SK-N-SH (cell line): ENCODE results near the gene CYFIP2. TPM values are rescaled to one million over a fixed set of nuclear protein-coding genes. Genes with fewer than 3 reads are reported as not detected.

Source experiments
- CTCF ChIA-PET: fragments of 300-600, 350-600 bp; formaldehyde crosslinking; extraction: SDS; loops from one replicate; lab custom pipeline; 2021; lab: Yijun Ruan, JAX
- POLR2A ChIA-PET: fragments of 350-600 bp; sonication (Branson Sonifier 250); formaldehyde crosslinking; extraction: SDS; loops from one replicate; lab custom pipeline; 2020; ENCODE audit warnings: antibody characterized with exemption, inconsistent platforms; lab: Yijun Ruan, JAX
- DNase-seq: peaks from one replicate; pipeline ENCODE4 v3.0.0; 2012
- H2AFZ ChIP-seq: fragments of 200-600 bp; sonication (generic); 2 replicates; pipeline ENCODE4 v1.8.1; 2016; ENCODE audit warnings: antibody characterized with exemption, mild to moderate bottlenecking, low read depth
- H3F3A ChIP-seq: fragments of 200-600 bp; sonication (generic); replicated peaks from 2 replicates; pipeline ENCODE3; 2016; ENCODE audit warnings: antibody characterized with exemption, mild to moderate bottlenecking; ENCODE audit not compliant: insufficient read depth
- H3K27ac ChIP-seq, 2 experiments: fragments of 200-500 bp in 1 of 2; fragments of 200-600 bp in 1 of 2; sonication (Bioruptor generic) in 1 of 2; sonication (generic), shearing (Covaris generic) in 1 of 2; 2 replicates each; pipeline versions ENCODE4 v1.5.1 to v1.6.1; 2014 to 2016; ENCODE audit warnings: low read depth in 2 of 2, inconsistent platforms in 1 of 2, low read length in 1 of 2, mild to moderate bottlenecking in 1 of 2, mixed read lengths in 1 of 2
- H3K27me3 ChIP-seq: fragments of 200-600 bp; sonication (generic), shearing (Covaris generic); 2 replicates; pipeline ENCODE4 v1.6.1; 2016; ENCODE audit warnings: mixed run types; ENCODE audit not compliant: insufficient read depth
- H3K36me3 ChIP-seq, 2 experiments: fragments of 200-500 bp in 1 of 2; fragments of 200-600 bp in 1 of 2; sonication (Bioruptor generic) in 1 of 2; sonication (generic) in 1 of 2; replicated peaks in 1 of 2; 2 replicates each; pipeline versions ENCODE3 to v1.5.1; 2014 to 2016; ENCODE audit warnings: low read length in 1 of 2, mild to moderate bottlenecking in 1 of 2; ENCODE audit not compliant: insufficient read depth in 2 of 2, control insufficient read depth in 1 of 2
- H3K4me1 ChIP-seq, 2 experiments: fragments of 200-500 bp in 1 of 2; fragments of 200-600 bp in 1 of 2; sonication (Bioruptor generic) in 1 of 2; sonication (generic), shearing (Covaris generic) in 1 of 2; 2 replicates each; pipeline versions ENCODE4 v1.5.1 to v1.6.1; 2014 to 2016; ENCODE audit warnings: low read depth in 1 of 2, low read length in 1 of 2, mixed run types in 1 of 2; ENCODE audit not compliant: insufficient read depth in 2 of 2, control insufficient read depth in 1 of 2
- H3K4me2 ChIP-seq: fragments of 200-600 bp; sonication (generic), shearing (Covaris generic); 2 replicates; pipeline ENCODE4 v1.6.1; 2017; ENCODE audit warnings: mixed run types
- H3K4me3 ChIP-seq, 2 experiments: fragments of 200-500 bp in 1 of 2; fragments of 200-600 bp in 1 of 2; sonication (Bioruptor generic) in 1 of 2; sonication (generic), shearing (Covaris generic) in 1 of 2; 2 replicates each; pipeline versions ENCODE4 v1.5.1 to v1.8.1; 2014 to 2016; ENCODE audit warnings: low read depth in 2 of 2, inconsistent platforms in 1 of 2, low read length in 1 of 2, mild to moderate bottlenecking in 1 of 2, mixed read lengths in 1 of 2, moderate library complexity in 1 of 2
- H3K79me2 ChIP-seq: fragments of 200-600 bp; sonication (generic); 2 replicates; pipeline ENCODE4 v1.8.1; 2017; ENCODE audit warnings: mild to moderate bottlenecking; ENCODE audit not compliant: insufficient read depth
- H3K9ac ChIP-seq: fragments of 200-600 bp; sonication (generic); 2 replicates; pipeline ENCODE4 v1.6.1; 2017; ENCODE audit warnings: mixed run types
- H3K9me2 ChIP-seq: fragments of 200-600 bp; sonication (generic); 2 replicates; pipeline ENCODE4 v1.6.1; 2017; ENCODE audit warnings: mixed run types
- H3K9me3 ChIP-seq: fragments of 200-600 bp; sonication (generic); 2 replicates; pipeline ENCODE4 v1.6.1; 2017; ENCODE audit warnings: mixed run types, mild to moderate bottlenecking, moderate library complexity
- H4K20me1 ChIP-seq: fragments of 200-600 bp; sonication (generic); 2 replicates; pipeline ENCODE4 v1.6.1; 2017; ENCODE audit warnings: mild to moderate bottlenecking, mixed run types; ENCODE audit not compliant: insufficient read depth
- CHD2 ChIP-seq: fragments of 150-350 bp; IDR thresholded peaks from 2 replicates; pipeline ENCODE4 v1.6.1; 2018; ENCODE audit warnings: low read length; ENCODE audit not compliant: partially characterized antibody
- CTCF ChIP-seq: fragments of 200-600 bp; sonication (generic); IDR thresholded peaks from 2 replicates; pipeline ENCODE4 v1.6.1; 2017; ENCODE audit warnings: antibody characterized with exemption, mild to moderate bottlenecking, moderate library complexity
- EP300 ChIP-seq, 2 experiments: IDR thresholded peaks; 2 replicates each; pipeline versions ENCODE4 v1.4.0 to v1.6.1; 2012; ENCODE audit warnings: borderline replicate concordance in 1 of 2, low read depth in 1 of 2, low read length in 1 of 2
- FOSL2 ChIP-seq: IDR thresholded peaks from 2 replicates; pipeline ENCODE4 v1.4.0; 2012; ENCODE audit warnings: low read depth, mild to moderate bottlenecking, moderate library complexity, borderline replicate concordance
- FOXM1 ChIP-seq: IDR thresholded peaks from 2 replicates; pipeline ENCODE4 v1.4.0; 2012; ENCODE audit warnings: low read depth, mild to moderate bottlenecking
- JUND ChIP-seq: IDR thresholded peaks from 2 replicates; pipeline ENCODE4 v1.4.0; 2012
- MEF2A ChIP-seq: IDR thresholded peaks from 2 replicates; pipeline ENCODE4 v1.4.0; 2012; ENCODE audit warnings: low read depth, borderline replicate concordance
- NFIC ChIP-seq: IDR thresholded peaks from 2 replicates; pipeline ENCODE4 v1.4.0; 2012; ENCODE audit warnings: borderline replicate concordance
- NRF1 ChIP-seq: IDR thresholded peaks from 2 replicates; pipeline ENCODE4 v1.6.1; 2012; ENCODE audit warnings: low read depth, mild to moderate bottlenecking, low read length
- PBX3 ChIP-seq: IDR thresholded peaks from 2 replicates; pipeline ENCODE4; 2012
- RAD21 ChIP-seq: IDR thresholded peaks from 2 replicates; pipeline ENCODE4 v1.6.1; 2012; ENCODE audit warnings: mild to moderate bottlenecking, low read length
- RCOR1 ChIP-seq: fragments of 150-350 bp; IDR thresholded peaks from 2 replicates; pipeline ENCODE4 v1.6.1; 2017; ENCODE audit warnings: antibody characterized with exemption, low read length
- RFX5 ChIP-seq: IDR thresholded peaks from 2 replicates; pipeline ENCODE4 v1.6.1; 2012; ENCODE audit warnings: mild to moderate bottlenecking, improper control_type of control experiment, low read length
- RXRA ChIP-seq: IDR thresholded peaks from 2 replicates; pipeline ENCODE4 v1.4.0; 2012; ENCODE audit warnings: low read depth, mild to moderate bottlenecking, borderline replicate concordance
- SIN3A ChIP-seq: IDR thresholded peaks from 2 replicates; pipeline ENCODE4 v1.6.1; 2012; ENCODE audit warnings: low read depth, mild to moderate bottlenecking, low read length, moderate library complexity, borderline replicate concordance
- TCF12 ChIP-seq: IDR thresholded peaks from 2 replicates; pipeline ENCODE4 v1.4.0; 2012
- TEAD4 ChIP-seq: IDR thresholded peaks from 2 replicates; pipeline ENCODE4 v1.4.0; 2012; ENCODE audit warnings: mild to moderate bottlenecking, borderline replicate concordance; ENCODE audit not compliant: insufficient read depth
- YY1 ChIP-seq: IDR thresholded peaks from 2 replicates; pipeline ENCODE4 v1.4.0; 2012; ENCODE audit warnings: low read depth, mild to moderate bottlenecking
- WGBS: methylation state at CpG from one replicate; pipeline ENCODE4 v1.1.6; 2017; ENCODE audit warnings: low lambda C conversion rate; 5-methylcytosine and 5-hydroxymethylcytosine counted together
- polyA plus RNA-seq, 3 experiments: library from polyadenylated mRNA; depleted of rRNA; stranded (reverse); fragments of >200 nt; gene quantifications; 2 replicates each; pipeline ENCODE4 v1.2.3, GENCODE V29; 2012
- TF ChIP-seq, protein P1 (sequence below): IDR thresholded peaks from 2 replicates; pipeline ENCODE4 v1.4.0; 2012; ENCODE audit warnings: low read depth, borderline replicate concordance
- TF ChIP-seq, protein P2 (sequence below): IDR thresholded peaks from 2 replicates; pipeline ENCODE4 v1.4.0; 2012; ENCODE audit warnings: low read depth
- TF ChIP-seq, protein P3 (sequence below): fragments of 150-350 bp; IDR thresholded peaks from 2 replicates; pipeline ENCODE4 v1.6.1; 2017; ENCODE audit warnings: antibody characterized with exemption, low read length, low read depth, borderline replicate concordance

Gene CYFIP2
- polyA plus RNA-seq, 1 of the 3 experiments (the other 2 are of a cell fraction): 20.1 TPM

GRCh38 chr5:157387683-157388093 is 121.8 kb downstream of the CYFIP2 start:
- no peak overlapping the region for H2AFZ ChIP-seq
- peak overlapping the region; percentile 97 to 99 for H3K27ac ChIP-seq
- ChIA-PET CTCF (interaction anchor here (1.1 kb wide), 1 partner anchor 59 kb away, joined by 6 read pairs; no protein-coding TSS in a partner anchor), POLR2A (no interaction called here)
- H3K36me3 ChIP-seq: peaks cover 0 to 5% of the 10 kb centered on the region in 2 experiments
- no peaks in the 10 kb centered on the region for H3K9me2 ChIP-seq
- no peaks in the 10 kb centered on the region for H3K9me3 ChIP-seq
- no peaks in the 10 kb centered on the region for H3K27me3 ChIP-seq
- no peak overlapping the region; a peak in 1 of 4 replicates for H3K4me3 ChIP-seq
- 0% methylated on average over 3 of the region's 3 CpGs for WGBS
- peaks cover 5% of the 10 kb centered on the region; the same call in 1 of the 2 replicates for H3K79me2 ChIP-seq
- no peaks in the 10 kb centered on the region for H4K20me1 ChIP-seq
- DNase-seq: no peak
- peak overlapping the region; percentile 82 for H3K9ac ChIP-seq
- 0 out of 2 replicates have a peak, but pooled peaks have one; percentile 22 for TF ChIP-seq FOXM1
- TF ChIP-seq MEF2A: peak; percentile 94
- TF ChIP-seq SIN3A: 0 out of 2 replicates have a peak, but pooled peaks have one; percentile 17
- TF ChIP-seq CTCF: no peak
- peak in 1 of 2 experiments; percentile 66; a peak in 2 of 4 replicates for TF ChIP-seq EP300 (IDR thresholded peaks at IDR 0.05; ENCODE audit: borderline replicate concordance in 1 of 2, low read depth in 1 of 2, low read length in 1 of 2)
- TF ChIP-seq FOSL2: peak; percentile 87
- peak; percentile 76 for TF ChIP-seq TCF12
- TF ChIP-seq PBX3: peak; percentile 80
- TF ChIP-seq, protein P1, sequence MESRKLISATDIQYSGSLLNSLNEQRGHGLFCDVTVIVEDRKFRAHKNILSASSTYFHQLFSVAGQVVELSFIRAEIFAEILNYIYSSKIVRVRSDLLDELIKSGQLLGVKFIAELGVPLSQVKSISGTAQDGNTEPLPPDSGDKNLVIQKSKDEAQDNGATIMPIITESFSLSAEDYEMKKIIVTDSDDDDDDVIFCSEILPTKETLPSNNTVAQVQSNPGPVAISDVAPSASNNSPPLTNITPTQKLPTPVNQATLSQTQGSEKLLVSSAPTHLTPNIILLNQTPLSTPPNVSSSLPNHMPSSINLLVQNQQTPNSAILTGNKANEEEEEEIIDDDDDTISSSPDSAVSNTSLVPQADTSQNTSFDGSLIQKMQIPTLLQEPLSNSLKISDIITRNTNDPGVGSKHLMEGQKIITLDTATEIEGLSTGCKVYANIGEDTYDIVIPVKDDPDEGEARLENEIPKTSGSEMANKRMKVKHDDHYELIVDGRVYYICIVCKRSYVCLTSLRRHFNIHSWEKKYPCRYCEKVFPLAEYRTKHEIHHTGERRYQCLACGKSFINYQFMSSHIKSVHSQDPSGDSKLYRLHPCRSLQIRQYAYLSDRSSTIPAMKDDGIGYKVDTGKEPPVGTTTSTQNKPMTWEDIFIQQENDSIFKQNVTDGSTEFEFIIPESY: no peak
- TF ChIP-seq CHD2: no peak
- TF ChIP-seq YY1: peak; percentile 63; the same call in 1 of the 2 replicates
- TF ChIP-seq RAD21: no peak
- no peak for TF ChIP-seq RFX5
- peak; percentile 78 for TF ChIP-seq NFIC
- peak; percentile 52 for TF ChIP-seq RXRA
- peak; percentile 55; the same call in 1 of the 2 replicates for TF ChIP-seq TEAD4
- TF ChIP-seq, protein P2, sequence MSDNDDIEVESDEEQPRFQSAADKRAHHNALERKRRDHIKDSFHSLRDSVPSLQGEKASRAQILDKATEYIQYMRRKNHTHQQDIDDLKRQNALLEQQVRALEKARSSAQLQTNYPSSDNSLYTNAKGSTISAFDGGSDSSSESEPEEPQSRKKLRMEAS: peak; percentile 78
- peak; percentile 87 for TF ChIP-seq JUND
- TF ChIP-seq NRF1: no peak
- TF ChIP-seq RCOR1: no peak
- TF ChIP-seq, protein P3, sequence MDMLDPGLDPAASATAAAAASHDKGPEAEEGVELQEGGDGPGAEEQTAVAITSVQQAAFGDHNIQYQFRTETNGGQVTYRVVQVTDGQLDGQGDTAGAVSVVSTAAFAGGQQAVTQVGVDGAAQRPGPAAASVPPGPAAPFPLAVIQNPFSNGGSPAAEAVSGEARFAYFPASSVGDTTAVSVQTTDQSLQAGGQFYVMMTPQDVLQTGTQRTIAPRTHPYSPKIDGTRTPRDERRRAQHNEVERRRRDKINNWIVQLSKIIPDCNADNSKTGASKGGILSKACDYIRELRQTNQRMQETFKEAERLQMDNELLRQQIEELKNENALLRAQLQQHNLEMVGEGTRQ: no peak
- peaks cover 67% of the 10 kb centered on the region for H3F3A ChIP-seq
- peaks cover 53 to 70% of the 10 kb centered on the region in 2 experiments for H3K4me1 ChIP-seq
- peak overlapping the region; percentile 68 for H3K4me2 ChIP-seq
